A549 (cell line): Measurements from ENCODE around the gene MEGF9.

ENCODE experiments used
- HOXB13 ChIP-seq: fragments of 250-450 bp; sonication (Bioruptor Pico); IDR thresholded peaks from 2 replicates; pipeline ENCODE4 v1.5.0; 2020; ENCODE audit warnings: low read depth, mild to moderate bottlenecking, moderate library complexity
- POLR2A ChIP-seq: IDR thresholded peaks from 2 replicates; pipeline ENCODE4 v1.6.1; 2012; ENCODE audit warnings: mild to moderate bottlenecking, low read length
- POLR2AphosphoS2 ChIP-seq: conservative IDR thresholded peaks from 2 replicates; pipeline ENCODE4 v1.6.1; 2012; ENCODE audit warnings: low read length, improper control_type of control experiment, inconsistent platforms
- TF ChIP-seq, protein P1 (sequence below): fragments of 250-450 bp; sonication (Bioruptor Pico); IDR thresholded peaks from 2 replicates; pipeline ENCODE4 v1.5.0; 2021; ENCODE audit warnings: mild to moderate bottlenecking, moderate library complexity, borderline replicate concordance
- TF ChIP-seq, protein P2 (sequence below): fragments of >200 bp; sonication (Bioruptor Twin); formaldehyde crosslinking; IDR thresholded peaks from 3 replicates; pipeline ENCODE4 v1.5.1; 2016

GRCh38 chr9:120689860-120690259, 24.4 kb downstream of the MEGF9 start:
- TF ChIP-seq POLR2AphosphoS2 (no peak), HOXB13 (CRISPR knock-in tag) (no peak), POLR2A (no peak)
- TF ChIP-seq, protein P1, sequence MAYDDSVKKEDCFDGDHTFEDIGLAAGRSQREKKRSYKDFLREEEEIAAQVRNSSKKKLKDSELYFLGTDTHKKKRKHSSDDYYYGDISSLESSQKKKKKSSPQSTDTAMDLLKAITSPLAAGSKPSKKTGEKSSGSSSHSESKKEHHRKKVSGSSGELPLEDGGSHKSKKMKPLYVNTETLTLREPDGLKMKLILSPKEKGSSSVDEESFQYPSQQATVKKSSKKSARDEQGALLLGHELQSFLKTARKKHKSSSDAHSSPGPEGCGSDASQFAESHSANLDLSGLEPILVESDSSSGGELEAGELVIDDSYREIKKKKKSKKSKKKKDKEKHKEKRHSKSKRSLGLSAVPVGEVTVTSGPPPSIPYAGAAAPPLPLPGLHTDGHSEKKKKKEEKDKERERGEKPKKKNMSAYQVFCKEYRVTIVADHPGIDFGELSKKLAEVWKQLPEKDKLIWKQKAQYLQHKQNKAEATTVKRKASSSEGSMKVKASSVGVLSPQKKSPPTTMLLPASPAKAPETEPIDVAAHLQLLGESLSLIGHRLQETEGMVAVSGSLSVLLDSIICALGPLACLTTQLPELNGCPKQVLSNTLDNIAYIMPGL: no peak
- TF ChIP-seq, protein P2, sequence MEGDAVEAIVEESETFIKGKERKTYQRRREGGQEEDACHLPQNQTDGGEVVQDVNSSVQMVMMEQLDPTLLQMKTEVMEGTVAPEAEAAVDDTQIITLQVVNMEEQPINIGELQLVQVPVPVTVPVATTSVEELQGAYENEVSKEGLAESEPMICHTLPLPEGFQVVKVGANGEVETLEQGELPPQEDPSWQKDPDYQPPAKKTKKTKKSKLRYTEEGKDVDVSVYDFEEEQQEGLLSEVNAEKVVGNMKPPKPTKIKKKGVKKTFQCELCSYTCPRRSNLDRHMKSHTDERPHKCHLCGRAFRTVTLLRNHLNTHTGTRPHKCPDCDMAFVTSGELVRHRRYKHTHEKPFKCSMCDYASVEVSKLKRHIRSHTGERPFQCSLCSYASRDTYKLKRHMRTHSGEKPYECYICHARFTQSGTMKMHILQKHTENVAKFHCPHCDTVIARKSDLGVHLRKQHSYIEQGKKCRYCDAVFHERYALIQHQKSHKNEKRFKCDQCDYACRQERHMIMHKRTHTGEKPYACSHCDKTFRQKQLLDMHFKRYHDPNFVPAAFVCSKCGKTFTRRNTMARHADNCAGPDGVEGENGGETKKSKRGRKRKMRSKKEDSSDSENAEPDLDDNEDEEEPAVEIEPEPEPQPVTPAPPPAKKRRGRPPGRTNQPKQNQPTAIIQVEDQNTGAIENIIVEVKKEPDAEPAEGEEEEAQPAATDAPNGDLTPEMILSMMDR: no peak
